GM18507 (cell line): ENCODE measurements around the gene TRIM63.

Source experiments
- DNase-seq: peaks from one replicate; pipeline ENCODE4 v3.0.0; 2011; ENCODE audit warnings: low read depth; ENCODE audit not compliant: insufficient read length; ENCODE audit errors: extremely low spot score
- FAIRE-seq: peaks from 2 replicates; lab custom pipeline; 2011; peaks lifted over from hg19 to GRCh38; lab: Jason Lieb, UNC

The TRIM63 gene

DNA sequence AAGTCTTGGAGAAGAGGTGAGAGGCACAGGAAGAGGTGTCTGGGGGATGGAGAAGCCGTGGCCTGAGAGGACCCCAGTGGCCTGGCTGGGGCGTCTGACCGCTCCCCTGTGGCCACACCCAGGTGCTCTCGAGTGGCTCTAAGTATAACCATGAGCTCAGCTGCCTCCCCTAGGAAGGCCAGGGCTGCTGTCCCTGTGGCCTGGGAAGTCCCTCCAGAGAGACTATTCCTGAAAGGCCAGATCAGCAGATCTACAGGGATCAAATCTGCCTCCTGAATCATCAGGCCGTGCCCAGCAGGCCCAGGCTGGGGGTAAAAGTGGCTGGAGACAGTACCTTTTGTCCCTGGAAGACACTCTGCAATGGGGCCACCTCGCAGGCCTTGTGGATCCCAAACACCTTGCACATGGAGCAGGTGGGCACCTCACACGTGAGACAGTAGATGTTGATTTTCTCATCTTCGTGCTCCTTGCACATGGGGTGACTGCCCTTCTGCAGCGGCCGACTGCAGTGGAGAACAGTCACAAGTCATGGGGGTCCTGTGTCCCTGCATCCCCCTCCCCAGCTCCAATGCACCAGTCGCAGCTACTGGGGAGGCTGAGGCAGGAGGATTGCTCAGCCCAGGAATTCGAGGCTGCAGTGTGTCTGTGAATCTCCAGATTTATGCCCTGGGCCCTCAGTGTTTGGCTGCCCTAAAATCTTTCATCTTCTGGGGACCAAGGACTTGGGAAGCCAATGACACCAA lies 6.4 kb downstream of the TRIM63 start:
- DNase-seq, result no peak
- FAIRE-seq, result no peak

DNA sequence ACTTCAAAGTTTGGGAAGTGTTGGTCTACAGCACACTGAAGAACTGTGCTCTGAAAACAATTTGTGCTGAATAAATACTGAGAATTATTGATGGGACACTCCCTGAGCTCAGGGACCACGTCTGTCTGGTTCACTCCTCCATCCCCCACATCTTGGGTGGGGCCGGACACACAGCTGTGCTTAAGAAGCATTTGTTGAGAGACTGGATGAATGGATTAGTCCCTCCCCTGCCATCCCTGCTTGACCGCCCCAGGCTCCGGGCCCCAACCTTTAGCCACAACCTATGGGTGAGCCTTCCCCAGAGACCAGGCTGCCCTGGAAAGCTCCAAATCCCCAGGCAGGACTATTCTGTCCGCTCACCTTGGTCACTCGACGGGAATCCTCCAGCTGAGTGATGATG lies 7.5 kb downstream of the TRIM63 start:
- DNase-seq (no peak), FAIRE-seq (no peak)

- DNase-seq (no peak), FAIRE-seq (no peak)
Measured at GRCh38 chr1:26058052-26058595, 9.3 kb downstream of the TRIM63 start.

GRCh38 chr1:26057189-26057588 lies 10.2 kb downstream of the TRIM63 start:
- DNase-seq, result no peak

DNA sequence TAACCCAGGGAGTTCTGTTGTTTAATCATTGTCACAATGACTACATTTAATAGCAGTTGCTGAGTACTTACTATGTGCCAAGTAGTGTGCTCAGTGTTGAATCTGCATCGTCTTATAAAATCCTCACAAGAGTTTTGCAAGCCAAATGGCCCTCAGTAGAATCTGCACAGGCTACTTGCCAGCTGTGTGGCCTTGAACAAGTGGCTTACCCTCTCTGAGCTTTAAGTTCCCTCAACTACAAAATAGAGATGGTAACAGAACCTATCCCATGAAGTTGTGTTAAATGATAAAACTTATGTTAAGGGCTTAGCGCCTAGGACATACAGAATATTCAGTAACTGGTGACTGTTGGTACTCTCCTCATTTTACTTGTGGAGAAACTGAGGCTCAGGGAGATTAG lies 12.4 kb downstream of the TRIM63 start:
- no peak for FAIRE-seq

More at GRCh38 chr1:26057189-26057588, 10.2 kb downstream of the TRIM63 start:
- no peak for FAIRE-seq

GRCh38 chr1:26053718-26054560 lies 13.5 kb downstream of the TRIM63 start:
- FAIRE-seq (no peak), DNase-seq (no peak)

More for the DNA sequence above, 12.4 kb downstream of the TRIM63 start:
- DNase-seq, result no peak

- DNase-seq, result no peak
- no peak for FAIRE-seq
Measured at GRCh38 chr1:26050248-26050640, 17.2 kb downstream of the TRIM63 start.

- no peak for FAIRE-seq
Measured at GRCh38 chr1:26049531-26050247, 17.7 kb downstream of the TRIM63 start.

DNA sequence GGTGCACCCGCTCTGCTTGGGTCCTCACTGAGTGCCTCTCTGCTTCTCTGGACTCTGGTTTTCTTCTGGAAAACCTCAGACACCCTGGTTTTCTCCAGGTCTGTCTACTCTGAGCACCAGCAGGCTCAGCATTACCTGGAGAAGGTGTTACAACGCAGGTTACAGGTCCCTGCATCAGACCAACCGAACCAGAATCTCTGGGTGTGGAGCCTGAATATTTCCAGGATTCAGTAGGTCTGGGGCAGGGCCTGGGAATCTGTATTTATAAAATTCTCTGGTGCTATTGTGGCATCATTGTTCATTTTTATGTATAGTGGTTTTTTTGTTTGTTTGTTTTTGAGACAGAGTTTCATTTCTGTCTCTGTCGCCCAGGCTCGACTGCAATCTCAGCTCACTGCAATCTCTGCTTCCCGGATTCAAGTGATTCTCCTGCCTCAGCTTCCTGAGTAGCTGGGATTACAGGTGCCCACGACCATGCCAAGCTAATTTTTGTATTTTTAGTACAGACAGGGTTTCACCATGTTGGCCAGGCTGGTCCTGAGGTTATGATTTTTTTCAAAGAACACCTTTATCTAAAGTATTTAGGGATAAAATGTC lies 20.1 kb downstream of the TRIM63 start:
- DNase-seq (no peak), FAIRE-seq (no peak)

More at GRCh38 chr1:26049531-26050247, 17.7 kb downstream of the TRIM63 start:
- no peak for DNase-seq

GRCh38 chr1:26046246-26047095 lies 21.0 kb downstream of the TRIM63 start:
- FAIRE-seq (no peak), DNase-seq (no peak)

- DNase-seq (no peak), FAIRE-seq (no peak)
Measured at GRCh38 chr1:26045722-26046245, 21.6 kb downstream of the TRIM63 start, which contains the start of gene SLC30A2. Gene SLC30A2, minus strand, starts transcription at chr1:26046118. Its CDS starts 222 bp downstream, at chr1:26045896.

DNA sequence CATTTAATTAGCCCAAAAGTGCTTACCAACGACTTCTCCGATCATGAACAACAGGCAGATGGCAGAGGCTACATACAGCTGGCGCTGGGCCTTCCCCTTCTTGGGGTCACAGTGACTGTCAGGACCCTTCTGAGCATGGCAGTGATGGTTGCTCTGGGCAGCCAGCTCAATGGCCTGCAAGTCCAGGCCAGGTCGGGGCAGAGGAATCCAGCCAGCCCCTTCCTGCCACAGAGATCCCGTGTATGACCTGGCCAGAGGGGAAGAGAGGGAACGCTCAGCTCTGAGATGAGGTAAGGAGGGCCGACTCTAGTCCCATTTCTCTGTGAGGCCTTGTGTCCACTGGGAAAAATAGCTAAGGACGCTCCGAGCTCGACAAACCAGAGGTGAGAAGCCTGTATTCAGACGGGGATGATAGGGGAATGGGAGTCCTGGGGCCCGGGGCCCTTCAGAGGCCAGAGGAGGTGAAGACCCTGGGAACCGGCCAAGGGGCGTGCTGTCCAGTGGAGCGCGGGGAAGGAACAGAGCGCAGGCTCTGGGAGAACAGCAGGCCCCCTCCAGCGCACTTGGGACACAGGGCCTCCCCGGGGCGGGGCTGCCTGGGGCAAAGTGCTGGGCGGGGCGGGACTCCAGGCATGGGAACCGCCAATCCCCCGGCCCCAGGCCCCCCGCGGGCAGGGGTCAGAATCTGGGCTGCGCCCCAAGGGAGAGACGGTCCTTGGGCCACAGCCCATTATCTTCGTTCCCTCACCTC lies 22.3 kb downstream of the TRIM63 start:
- FAIRE-seq (no peak), DNase-seq (no peak)

- FAIRE-seq (no peak), DNase-seq (no peak)
Measured at GRCh38 chr1:26044414-26044813, 23.0 kb downstream of the TRIM63 start.

- no peak for DNase-seq
- no peak for FAIRE-seq
Measured at GRCh38 chr1:26043765-26044164, 23.7 kb downstream of the TRIM63 start.

DNA sequence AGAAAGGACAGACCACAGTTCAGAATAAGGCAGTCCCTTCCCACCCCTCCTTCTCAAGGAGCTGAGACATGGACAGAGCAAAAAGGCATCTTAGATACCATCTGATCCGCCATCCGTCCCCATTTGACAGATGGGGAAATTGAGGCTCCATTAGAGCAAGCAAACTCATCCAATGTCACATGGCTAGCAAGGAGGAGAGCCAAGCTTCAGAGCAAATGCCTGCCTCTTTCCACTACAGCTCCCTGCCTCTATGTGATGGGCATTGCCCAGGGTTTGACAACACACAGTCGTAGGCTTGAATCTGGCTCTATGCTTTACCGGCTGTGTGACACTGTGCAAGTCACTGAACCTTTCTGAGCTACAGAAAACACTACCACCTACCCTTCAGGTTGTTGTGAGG lies 25.5 kb downstream of the TRIM63 start:
- no peak for DNase-seq
- FAIRE-seq, result no peak

GRCh38 chr1:26041401-26041800 lies 26.0 kb downstream of the TRIM63 start:
- FAIRE-seq, result no peak
- DNase-seq, result no peak

DNA sequence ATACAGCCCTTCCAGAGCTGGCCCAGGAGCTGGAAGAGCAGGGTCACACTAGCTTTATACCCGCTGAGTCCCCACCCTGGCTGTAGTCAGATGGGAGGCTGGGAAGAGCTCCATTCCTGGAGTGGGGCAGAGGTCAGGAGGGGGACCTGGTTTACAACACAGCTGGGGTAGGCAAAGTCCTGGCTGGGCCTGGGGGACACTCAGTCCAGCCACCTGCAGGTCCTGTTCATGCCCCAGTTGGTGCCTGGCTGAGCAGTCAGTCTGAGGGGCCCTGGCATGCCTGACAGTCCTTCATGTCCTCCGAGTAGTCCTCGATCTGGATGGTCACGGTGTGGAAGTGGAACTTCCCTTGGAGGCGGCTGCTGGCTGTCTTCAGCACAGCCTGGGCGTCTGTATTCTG lies 28.5 kb downstream of the TRIM63 start:
- DNase-seq, result no peak
- no peak for FAIRE-seq

DNA sequence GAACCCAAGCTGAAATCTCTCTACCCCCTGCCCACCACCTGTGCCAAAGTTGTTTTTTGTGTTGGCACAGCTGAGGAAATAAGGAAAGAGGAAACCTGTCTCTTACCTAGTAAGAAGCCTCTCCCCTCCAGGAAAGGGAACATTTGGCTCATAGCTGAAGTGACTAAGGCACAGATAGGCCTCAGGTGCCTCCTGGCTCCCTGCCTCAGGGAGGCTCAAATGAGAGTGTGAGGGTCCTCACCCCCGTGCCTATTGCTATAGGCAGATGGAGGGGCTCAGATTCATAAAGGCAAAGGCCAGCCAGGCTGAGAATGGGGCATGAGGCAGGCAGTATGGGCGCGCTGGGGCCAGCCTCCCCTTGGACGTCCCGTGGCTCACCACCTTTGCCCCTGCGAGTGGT lies 29.0 kb downstream of the TRIM63 start:
- no peak for DNase-seq
- no peak for FAIRE-seq
